Stomach (tissue), 9 donors: ENCODE measurements around the gene PPP4R4. TPM values are rescaled to one million over a fixed set of nuclear protein-coding genes. Genes with fewer than 3 reads are reported as not detected.

Source experiments
- DNase-seq, 2 donors: peaks; one replicate each; pipeline versions ENCODE4 v3.0.0 to v3.0.0-alpha.2; 2013 to 2019
- H3K27ac ChIP-seq, 5 donors: fragments of 200-600 bp in 4 of 5; sonication (generic) in 4 of 5; one replicate each; pipeline ENCODE4 v1.5.1; 2013 to 2019; ENCODE audit warnings: mild to moderate bottlenecking in 1 of 5, moderate library complexity in 1 of 5
- H3K27me3 ChIP-seq, 3 donors: fragments of 200-600 bp; sonication (generic); one replicate each; pipeline ENCODE4 v1.5.1; 2017 to 2019; ENCODE audit warnings: mixed run types in 1 of 3
- H3K36me3 ChIP-seq, 4 donors: fragments of 200-600 bp; sonication (generic); 1 replicate in 3 of 4; 2 replicates in 1 of 4; pipeline ENCODE4 v1.5.1; 2016 to 2019
- H3K4me1 ChIP-seq, 4 donors: fragments of 200-600 bp; sonication (generic); one replicate each; pipeline ENCODE4 v1.5.1; 2016 to 2019
- H3K4me3 ChIP-seq, 4 donors: fragments of 200-600 bp; sonication (generic) in 3 of 4; one replicate each; pipeline ENCODE4 v1.5.1; 2016 to 2019; ENCODE audit warnings: mild to moderate bottlenecking in 1 of 4
- H3K9me3 ChIP-seq, 4 donors: fragments of 200-600 bp; sonication (generic); one replicate each; pipeline ENCODE4 v1.5.1; 2016 to 2019
- CTCF ChIP-seq, 7 experiments: fragments of 450-650 bp in 4 of 7; fragments of 200-600 bp in 3 of 7; sonication (generic) in 3 of 7; IDR thresholded peaks; one replicate each; pipeline ENCODE4 v1.5.1; 2016 to 2019; ENCODE audit warnings: antibody characterized with exemption in 7 of 7, control low read depth in 2 of 7, mild to moderate bottlenecking in 1 of 7
- EP300 ChIP-seq: sonication (generic); formaldehyde crosslinking; IDR thresholded peaks from one replicate; pipeline ENCODE4 v1.6.1; 2017; ENCODE audit warnings: antibody characterized with exemption
- POLR2A ChIP-seq, 4 donors: fragments of 450-650 bp; IDR thresholded peaks; one replicate each; pipeline ENCODE4 v1.6.1; 2016; ENCODE audit warnings: antibody characterized with exemption in 4 of 4, control low read depth in 2 of 4, mild to moderate bottlenecking in 1 of 4, moderate library complexity in 1 of 4
- POLR2AphosphoS5 ChIP-seq, 3 donors: sonication (generic); formaldehyde crosslinking; IDR thresholded peaks; one replicate each; pipeline ENCODE4 v1.6.1; 2016; ENCODE audit warnings: antibody characterized with exemption in 3 of 3
- WGBS, 5 donors: extraction: QIAGEN DNeasy Blood & Tissue Kit in 3 of 5; methylation state at CpG; one replicate each; pipeline versions ENCODE4 v1.1.5 to v1.1.7; 2013 to 2018; 5-methylcytosine and 5-hydroxymethylcytosine counted together
- intact Hi-C: fragments of 100-400 bp; cut with DNase I; formaldehyde crosslinking; loops from one replicate; pipeline ENCODE4 v1.15.1; 2023; ENCODE audit warnings: low total_unique reads
- polyA plus RNA-seq, 3 donors: library from polyadenylated mRNA; stranded (reverse); fragments of 200-250 nt; gene quantifications; one replicate each; pipeline ENCODE4 v1.2.3, GENCODE V29; 2013
- total RNA-seq, 5 donors: library from RNA; depleted of rRNA; stranded (reverse); fragments of >200 nt; gene quantifications; one replicate each; pipeline versions ENCODE4 v1.1.0 to v1.2.3, GENCODE V29; 2014 to 2016
- donor health status: healthy with polysubstance abuse.
- donor health status: Bipolar disorder and iron deficiency.
- donor health status: healthy.

PPP4R4 gene
- total and polyA plus RNA-seq, 8 donors: under 0.01 to 11.7 (median 0.50) TPM; not detected in 1

DNA sequence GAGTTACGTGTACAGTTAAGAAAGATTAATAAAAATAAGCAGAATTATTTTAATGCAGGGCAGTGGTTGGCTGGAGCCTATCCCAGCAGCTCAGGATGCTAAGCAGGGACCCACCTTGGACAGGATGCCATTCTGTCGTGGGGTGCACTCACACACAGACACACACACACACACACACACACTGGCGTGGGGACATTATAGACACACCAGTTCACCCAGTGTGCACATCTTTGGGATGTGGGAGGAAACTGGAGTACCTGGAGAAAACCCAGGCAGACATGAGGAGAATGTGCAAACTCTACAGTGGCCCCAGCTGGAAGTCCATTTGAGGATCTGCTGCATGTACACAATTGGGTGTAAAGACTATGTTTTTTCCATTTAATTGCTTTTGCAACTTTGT is 31.9 kb upstream of the PPP4R4 start:
- 58 to 80% (median 77%) methylated on average over 3 of the region's 3 CpGs for WGBS, 5 donors
- H3K36me3 ChIP-seq: no peaks in the 10 kb centered on the region
- no peak overlapping the region for H3K27ac ChIP-seq
- intact Hi-C loops: no loop called here
- no peak for TF ChIP-seq POLR2AphosphoS5 (IDR thresholded peaks at IDR 0.05)
- no peak for TF ChIP-seq EP300
- no peak for TF ChIP-seq CTCF (IDR thresholded peaks at IDR 0.05)
- no peak for TF ChIP-seq POLR2A (IDR thresholded peaks at IDR 0.05)
- no peaks in the 10 kb centered on the region for H3K4me1 ChIP-seq
- H3K27me3 ChIP-seq: peaks cover 0 to 8% (median 0%) of the 10 kb centered on the region in 3 donors
- no peak for DNase-seq
- no peak overlapping the region for H3K4me3 ChIP-seq
- H3K9me3 ChIP-seq: no peaks in the 10 kb centered on the region

DNA sequence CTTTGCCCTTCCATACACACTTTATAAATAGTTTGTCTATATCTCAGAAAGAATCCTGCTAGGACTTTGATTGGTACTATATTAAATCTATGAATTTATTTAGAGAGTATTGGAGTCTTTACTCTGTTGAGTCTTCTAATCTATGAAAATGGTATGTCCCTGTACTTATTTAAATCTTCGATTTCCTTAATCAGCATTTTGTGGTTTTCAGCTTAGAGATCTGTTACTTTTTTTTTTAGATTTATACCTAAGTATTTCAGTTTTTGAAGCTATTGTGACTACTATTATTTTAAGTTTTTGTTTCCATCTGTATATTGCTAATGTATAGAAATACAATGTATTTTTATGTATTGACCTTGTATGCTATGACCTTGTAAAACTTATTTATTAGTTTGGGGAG is 31.3 kb upstream of the PPP4R4 start:
- TF ChIP-seq EP300 (no peak), POLR2A (IDR thresholded peaks at IDR 0.05) (no peak), CTCF (IDR thresholded peaks at IDR 0.05) (no peak), POLR2AphosphoS5 (IDR thresholded peaks at IDR 0.05) (no peak)
- no peaks in the 10 kb centered on the region for H3K4me1 ChIP-seq
- peaks cover 0 to 8% (median 0%) of the 10 kb centered on the region in 3 donors for H3K27me3 ChIP-seq
- intact Hi-C loops: no loop called here
- no peaks in the 10 kb centered on the region for H3K36me3 ChIP-seq
- WGBS, 5 donors: 68 to 85% (median 79%) methylated on average over 1 of the region's 1 CpG
- no peak overlapping the region for H3K4me3 ChIP-seq
- DNase-seq: no peak
- no peaks in the 10 kb centered on the region for H3K9me3 ChIP-seq
- no peak overlapping the region for H3K27ac ChIP-seq

- 65 to 78% (median 72%) methylated on average over 3 of the region's 3 CpGs for WGBS, 5 donors
- intact Hi-C loops: no loop called here
- H3K4me1 ChIP-seq: no peaks in the 10 kb centered on the region
- no peak overlapping the region for H3K27ac ChIP-seq
- H3K9me3 ChIP-seq: no peaks in the 10 kb centered on the region
- DNase-seq: no peak
- H3K36me3 ChIP-seq: no peaks in the 10 kb centered on the region
- no peak overlapping the region for H3K4me3 ChIP-seq
- TF ChIP-seq POLR2AphosphoS5 (IDR thresholded peaks at IDR 0.05) (no peak), EP300 (no peak), CTCF (IDR thresholded peaks at IDR 0.05) (peak in 1 of 7 experiments; percentile 11), POLR2A (IDR thresholded peaks at IDR 0.05) (no peak)
- peaks cover 0 to 6% (median 0%) of the 10 kb centered on the region in 3 donors for H3K27me3 ChIP-seq
Measured at GRCh38 chr14:94143239-94143638, 30.9 kb upstream of the PPP4R4 start.

GRCh38 chr14:94143711-94144110 is 30.4 kb upstream of the PPP4R4 start:
- Histone ChIP-seq H3K27ac (no peak overlapping the region), H3K9me3 (no peaks in the 10 kb centered on the region), H3K4me1 (no peaks in the 10 kb centered on the region), H3K4me3 (no peak overlapping the region), H3K27me3 (peaks cover 0 to 1% (median 0%) of the 10 kb centered on the region in 3 donors), H3K36me3 (no peaks in the 10 kb centered on the region)
- 90 to 95% (median 94%) methylated on average over 4 of the region's 4 CpGs for WGBS, 5 donors
- TF ChIP-seq EP300 (no peak), CTCF (IDR thresholded peaks at IDR 0.05) (no peak), POLR2AphosphoS5 (IDR thresholded peaks at IDR 0.05) (no peak), POLR2A (IDR thresholded peaks at IDR 0.05) (no peak)
- no peak for DNase-seq
- intact Hi-C loops: no loop called here
